Right atrium auricular region (tissue), 2 donors: ENCODE data around the gene CPNE5. TPM values are rescaled to one million over a fixed set of nuclear protein-coding genes. Genes with fewer than 3 reads are reported as not detected.

ENCODE experiments used
- DNase-seq: peaks from one replicate; pipeline ENCODE4 v3.0.0-alpha.2; 2019; ENCODE audit warnings: low spot score
- H3K27ac ChIP-seq, 2 donors: fragments of 200-600 bp; sonication (generic); 1 replicate in 1 of 2; 2 replicates in 1 of 2; pipeline ENCODE4 v1.5.1; 2016 to 2019
- H3K27me3 ChIP-seq, 2 donors: fragments of 200-600 bp; sonication (generic); one replicate each; pipeline versions ENCODE4 v1.5.1 to v1.6.0; 2017 to 2019
- H3K36me3 ChIP-seq: fragments of 200-600 bp; sonication (generic); one replicate; pipeline ENCODE4 v1.5.1; 2016
- H3K4me1 ChIP-seq, 2 donors: fragments of 200-600 bp; sonication (generic); one replicate each; pipeline versions ENCODE4 v1.5.1 to v1.6.0; 2017 to 2019
- H3K4me3 ChIP-seq, 2 donors: fragments of 200-600 bp; sonication (generic); 1 replicate in 1 of 2; 2 replicates in 1 of 2; pipeline ENCODE4 v1.5.1; 2017 to 2019; ENCODE audit warnings: mild to moderate bottlenecking in 1 of 2, moderate library complexity in 1 of 2
- H3K9me3 ChIP-seq, 2 donors: fragments of 200-600 bp; sonication (generic); one replicate each; pipeline ENCODE4 v1.5.1; 2019
- total RNA-seq, 2 donors: library from RNA; depleted of rRNA; stranded (reverse); fragments of >200 nt; gene quantifications; one replicate each; pipeline ENCODE4 v1.1.0, GENCODE V29; 2016
- TF ChIP-seq, protein P1 (sequence below), 2 donors: fragments of 200-600 bp; sonication (generic); IDR thresholded peaks; one replicate each; pipeline ENCODE4 v1.5.1; 2019; ENCODE audit warnings: antibody characterized with exemption in 2 of 2

CPNE5 gene
- total RNA-seq, 2 donors from 2014 or later, result 36.7 to 47.4 TPM

DNA sequence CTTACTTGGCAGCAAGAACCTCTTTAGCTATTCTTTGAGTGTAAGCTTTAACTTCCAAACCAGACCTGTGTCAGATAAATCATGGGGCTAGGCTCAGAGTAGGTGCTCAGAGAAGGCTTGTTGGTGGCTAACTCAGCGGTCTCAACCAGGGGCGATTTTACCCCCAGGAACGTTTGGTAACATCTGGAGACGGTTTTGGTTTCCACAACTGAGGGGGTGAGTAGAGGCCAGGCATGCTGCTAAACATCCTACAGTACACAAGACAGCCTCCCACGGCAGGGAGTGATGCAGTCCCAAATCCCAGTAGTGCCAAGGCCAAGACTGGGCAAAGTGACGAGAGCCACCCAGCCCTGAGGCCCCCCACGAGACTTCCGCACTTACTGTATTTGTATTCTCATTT lies 82.5 kb downstream of the CPNE5 start:
- TF ChIP-seq, protein P1, sequence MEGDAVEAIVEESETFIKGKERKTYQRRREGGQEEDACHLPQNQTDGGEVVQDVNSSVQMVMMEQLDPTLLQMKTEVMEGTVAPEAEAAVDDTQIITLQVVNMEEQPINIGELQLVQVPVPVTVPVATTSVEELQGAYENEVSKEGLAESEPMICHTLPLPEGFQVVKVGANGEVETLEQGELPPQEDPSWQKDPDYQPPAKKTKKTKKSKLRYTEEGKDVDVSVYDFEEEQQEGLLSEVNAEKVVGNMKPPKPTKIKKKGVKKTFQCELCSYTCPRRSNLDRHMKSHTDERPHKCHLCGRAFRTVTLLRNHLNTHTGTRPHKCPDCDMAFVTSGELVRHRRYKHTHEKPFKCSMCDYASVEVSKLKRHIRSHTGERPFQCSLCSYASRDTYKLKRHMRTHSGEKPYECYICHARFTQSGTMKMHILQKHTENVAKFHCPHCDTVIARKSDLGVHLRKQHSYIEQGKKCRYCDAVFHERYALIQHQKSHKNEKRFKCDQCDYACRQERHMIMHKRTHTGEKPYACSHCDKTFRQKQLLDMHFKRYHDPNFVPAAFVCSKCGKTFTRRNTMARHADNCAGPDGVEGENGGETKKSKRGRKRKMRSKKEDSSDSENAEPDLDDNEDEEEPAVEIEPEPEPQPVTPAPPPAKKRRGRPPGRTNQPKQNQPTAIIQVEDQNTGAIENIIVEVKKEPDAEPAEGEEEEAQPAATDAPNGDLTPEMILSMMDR (IDR thresholded peaks at IDR 0.05), result no peak
- no peak overlapping the region for H3K4me3 ChIP-seq
- H3K36me3 ChIP-seq, result no peaks in the 10 kb centered on the region
- no peaks in the 10 kb centered on the region for H3K27me3 ChIP-seq
- no peaks in the 10 kb centered on the region for H3K9me3 ChIP-seq
- no peak for DNase-seq
- no peak overlapping the region for H3K27ac ChIP-seq
- H3K4me1 ChIP-seq, result peaks cover 0 to 22% of the 10 kb centered on the region in 2 donors

DNA sequence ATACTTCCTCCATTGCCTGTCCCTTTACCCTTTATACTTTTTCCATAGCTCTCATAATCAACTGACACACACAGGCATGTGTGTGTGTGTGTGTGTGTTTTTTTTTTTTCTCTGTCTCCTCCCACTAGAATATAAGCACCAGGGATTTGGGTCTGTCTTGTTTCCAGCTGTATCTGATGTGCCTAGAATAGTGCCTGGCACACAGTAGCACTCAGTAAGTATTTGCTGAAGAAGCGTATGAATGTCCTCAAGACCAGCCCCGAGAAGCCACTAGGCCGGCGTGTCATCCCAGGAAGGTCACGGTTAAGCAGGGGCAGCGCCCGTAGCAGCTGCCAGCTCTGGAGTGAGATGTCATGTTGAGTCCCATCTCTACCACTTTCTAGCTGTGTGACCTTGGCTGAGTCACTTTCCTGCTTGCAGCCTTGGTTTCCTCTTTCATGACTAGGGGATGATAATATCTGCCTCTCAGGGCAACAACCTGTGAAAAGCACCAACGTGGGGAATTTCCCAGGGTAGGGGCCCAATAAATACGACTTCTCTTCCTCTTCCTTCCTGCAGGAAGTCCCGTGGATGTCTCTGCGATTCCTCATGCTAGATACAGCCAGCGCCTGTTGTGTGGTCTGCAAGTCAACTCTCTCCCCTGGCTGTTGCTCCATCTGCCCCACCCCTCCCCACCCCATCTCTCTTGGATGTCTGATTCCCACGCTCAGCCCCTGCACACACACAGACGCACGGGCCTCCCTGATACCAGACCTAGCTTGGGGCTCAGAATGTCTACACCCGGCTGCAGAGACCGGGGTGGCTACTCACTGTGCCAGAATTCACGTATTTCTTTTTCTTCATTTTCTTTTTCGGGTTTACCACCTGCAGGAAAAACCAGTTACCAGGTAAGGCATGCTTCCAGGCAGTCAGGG lies 83.6 kb downstream of the CPNE5 start:
- TF ChIP-seq, protein P1 (IDR thresholded peaks at IDR 0.05), result no peak
- Histone ChIP-seq H3K9me3 (no peaks in the 10 kb centered on the region), H3K27me3 (no peaks in the 10 kb centered on the region), H3K36me3 (no peaks in the 10 kb centered on the region), H3K27ac (no peak overlapping the region), H3K4me3 (no peak overlapping the region), H3K4me1 (peaks cover 0 to 22% of the 10 kb centered on the region in 2 donors)
- DNase-seq, result no peak

DNA sequence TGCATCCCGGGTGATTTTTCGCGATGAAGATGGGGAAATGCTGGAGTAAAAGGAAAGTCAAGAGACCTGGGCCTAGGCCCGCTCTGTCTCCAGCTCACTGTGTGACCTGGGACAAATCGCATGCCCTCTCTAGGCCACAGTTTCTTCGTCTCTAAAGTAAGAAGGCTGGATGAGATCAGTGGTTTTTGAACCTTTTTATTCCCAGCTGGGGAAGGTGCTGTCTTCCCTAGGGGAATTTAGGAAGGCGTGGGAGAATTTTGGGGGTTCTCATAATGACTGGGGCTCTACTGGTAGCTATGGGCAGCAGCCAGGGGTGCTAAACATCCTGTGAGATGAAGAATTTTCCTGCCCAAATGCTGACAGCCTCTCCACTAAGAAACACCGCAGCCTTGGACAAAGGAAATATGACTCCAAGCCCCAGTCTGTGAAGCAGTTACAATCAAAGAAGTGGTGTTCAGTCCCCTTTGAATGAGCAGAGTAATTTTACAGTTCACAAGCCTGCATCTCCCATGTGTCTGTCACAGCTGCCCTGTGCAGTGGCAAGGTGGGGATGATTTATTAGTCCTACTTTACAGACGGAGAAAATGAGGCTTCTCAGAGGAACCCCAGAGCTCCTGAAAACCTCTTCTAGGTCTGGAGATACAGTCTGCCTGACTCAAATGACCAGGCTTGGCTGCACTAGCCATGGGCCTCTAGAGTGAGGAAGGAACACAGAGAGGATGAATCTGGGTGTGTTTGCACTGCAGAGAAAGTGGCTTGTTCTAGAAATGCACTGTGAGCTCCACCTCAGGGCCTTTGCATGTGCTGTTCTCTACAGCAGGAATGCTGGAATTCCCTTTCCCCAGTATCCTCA lies 84.4 kb downstream of the CPNE5 start:
- DNase-seq, result no peak
- Histone ChIP-seq H3K27me3 (no peaks in the 10 kb centered on the region), H3K27ac (no peak overlapping the region), H3K36me3 (no peaks in the 10 kb centered on the region), H3K4me3 (no peak overlapping the region), H3K9me3 (no peaks in the 10 kb centered on the region), H3K4me1 (peaks cover 0 to 22% of the 10 kb centered on the region in 2 donors)
- TF ChIP-seq, protein P1 (IDR thresholded peaks at IDR 0.05), result no peak

DNA sequence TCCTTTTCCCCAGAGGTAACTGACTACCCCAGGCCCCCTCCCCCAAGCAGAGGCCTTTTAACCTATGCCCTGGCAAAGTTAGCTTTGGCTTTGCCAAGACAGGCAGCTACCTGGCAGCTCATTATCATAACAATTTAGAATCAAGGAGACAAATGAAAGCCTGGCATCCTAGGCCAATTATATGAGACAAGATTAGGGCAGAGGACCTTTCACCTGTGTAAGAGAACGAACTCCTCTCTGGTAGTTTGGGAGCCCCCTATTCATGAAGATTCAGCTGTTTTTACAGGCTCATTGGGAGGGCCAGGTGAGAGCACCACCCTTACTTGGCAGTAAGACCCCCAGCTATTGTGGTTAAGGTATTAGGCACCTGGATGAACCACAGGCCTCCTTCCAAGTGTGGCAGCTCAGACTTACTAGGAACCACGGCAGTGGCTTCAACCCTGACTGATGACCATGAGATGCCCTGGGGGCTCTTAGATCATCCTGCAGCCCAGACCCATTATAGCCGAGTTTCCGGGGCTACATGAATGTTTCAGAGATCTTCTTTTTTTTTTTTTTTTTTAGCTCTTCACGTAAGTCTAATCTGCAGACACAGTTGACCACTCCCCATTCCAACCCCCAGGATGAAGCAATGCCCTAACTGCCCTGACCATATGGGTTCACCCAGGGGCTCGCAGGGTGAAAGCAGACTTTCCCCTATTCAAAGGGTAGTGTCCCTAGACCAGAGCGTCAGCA lies 85.4 kb downstream of the CPNE5 start:
- Histone ChIP-seq H3K4me1 (peaks cover 0 to 16% of the 10 kb centered on the region in 2 donors), H3K27ac (no peak overlapping the region), H3K36me3 (no peaks in the 10 kb centered on the region), H3K27me3 (no peaks in the 10 kb centered on the region), H3K4me3 (no peak overlapping the region), H3K9me3 (no peaks in the 10 kb centered on the region)
- TF ChIP-seq, protein P1 (IDR thresholded peaks at IDR 0.05), result no peak
- no peak for DNase-seq

GRCh38 chr6:36752886-36753506 lies 86.2 kb downstream of the CPNE5 start:
- Histone ChIP-seq H3K4me1 (peaks cover 0 to 15% of the 10 kb centered on the region in 2 donors), H3K9me3 (no peaks in the 10 kb centered on the region), H3K4me3 (no peak overlapping the region), H3K27ac (no peak overlapping the region), H3K36me3 (no peaks in the 10 kb centered on the region), H3K27me3 (no peaks in the 10 kb centered on the region)
- no peak for DNase-seq
- TF ChIP-seq, protein P1 (IDR thresholded peaks at IDR 0.05), result no peak
